GM12878 (cell line): ENCODE measurements around the gene PLAGL1. TPM values are rescaled to one million over a fixed set of nuclear protein-coding genes. Genes with fewer than 3 reads are reported as not detected.
"Not testable (repeated sequence)": the region's sequence is repeated elsewhere in the genome, so short reads cannot be mapped to it uniquely, and the experiment has no call there.

Source experiments
- ATAC-seq: fragments of 200-7000 bp; cut with Tn5 transposase; 3 replicates; pipeline ENCODE4 v1.9.1; 2020; ENCODE audit warnings: mild to moderate bottlenecking, moderate library complexity
- BruUV-seq: library from RNA; stranded (reverse); fragments of 400-500 nt; replicated peaks from 2 replicates; lab custom pipeline; 2021; lab: Mats Ljungman, UMichigan
- CTCF ChIA-PET: fragments of 300-600 bp; sonication (Branson Sonifier 250); formaldehyde crosslinking; extraction: SDS; loops from one replicate; lab custom pipeline; 2021; ENCODE audit warnings: inconsistent platforms; lab: Yijun Ruan, JAX
- POLR2A ChIA-PET: fragments of 350-600 bp; formaldehyde crosslinking; extraction: SDS; loops from one replicate; lab custom pipeline; 2021; ENCODE audit warnings: inconsistent platforms; lab: Charles Lee
- RAD21 ChIA-PET: fragments of 300-600 bp; sonication (Branson Sonifier 250); formaldehyde crosslinking; loops from one replicate; lab custom pipeline; 2023; ENCODE audit warnings: antibody characterized with exemption; ENCODE audit not compliant: unreplicated experiment; lab: Charles Lee
- SMC1A ChIA-PET: fragments of 300-600 bp; sonication (Branson Sonifier 250); formaldehyde crosslinking; loops from one replicate; lab custom pipeline; 2023; ENCODE audit not compliant: unreplicated experiment, uncharacterized antibody; lab: Charles Lee
- DNase-seq: peaks from one replicate; pipeline ENCODE4 v3.0.0-alpha.2; 2011; ENCODE audit warnings: low read depth, low spot score
- FAIRE-seq: peaks from 3 replicates; lab custom pipeline; 2011; peaks lifted over from hg19 to GRCh38; lab: Jason Lieb, UNC
- H2AFZ ChIP-seq: 2 replicates; pipeline ENCODE4 v1.6.0; 2011; ENCODE audit warnings: low read depth, low read length, control low read depth; ENCODE audit not compliant: control insufficient read depth
- H3K27ac ChIP-seq: 2 replicates; pipeline ENCODE4 v1.5.1; 2011; ENCODE audit warnings: control low read depth; ENCODE audit not compliant: control insufficient read depth, insufficient read depth
- H3K27me3 ChIP-seq, 2 experiments: replicated peaks in 1 of 2; 2 replicates each; pipeline versions ENCODE4 v1.6.0 to v1.6.1; 2011; ENCODE audit warnings: low read length in 1 of 2; ENCODE audit not compliant: control insufficient read depth in 2 of 2, insufficient read depth in 2 of 2
- H3K36me3 ChIP-seq, 2 experiments: 2 replicates each; pipeline ENCODE4 v1.5.1; 2011; ENCODE audit warnings: low read length in 1 of 2; ENCODE audit not compliant: control insufficient read depth in 2 of 2, insufficient read depth in 2 of 2
- H3K4me1 ChIP-seq: 2 replicates; pipeline ENCODE4 v1.6.1; 2011; ENCODE audit warnings: mild to moderate bottlenecking, low read length, moderate library complexity, mixed read lengths; ENCODE audit not compliant: control insufficient read depth, insufficient read depth
- H3K4me2 ChIP-seq: 2 replicates; pipeline ENCODE4 v1.6.0; 2011; ENCODE audit warnings: control low read depth; ENCODE audit not compliant: control insufficient read depth, insufficient read depth
- H3K4me3 ChIP-seq: fragments of 200-600 bp; sonication (generic); 2 replicates; pipeline ENCODE4 v1.5.1; 2016
- H3K79me2 ChIP-seq: 2 replicates; pipeline ENCODE4 v1.6.0; 2011; ENCODE audit warnings: low read length; ENCODE audit not compliant: control insufficient read depth, insufficient read depth
- H3K9ac ChIP-seq: 2 replicates; pipeline ENCODE4 v1.8.0; 2011; ENCODE audit warnings: low read length, control low read depth, mixed read lengths; ENCODE audit not compliant: control insufficient read depth, insufficient read depth
- H3K9me3 ChIP-seq: replicated peaks from 3 replicates; pipeline ENCODE4 v1.5.1; 2011; ENCODE audit warnings: mild to moderate bottlenecking, low read length; ENCODE audit not compliant: control insufficient read depth, insufficient read depth
- H4K20me1 ChIP-seq: 2 replicates; pipeline ENCODE4 v1.6.0; 2011; ENCODE audit not compliant: control insufficient read depth, insufficient read depth
- BMI1 ChIP-seq: fragments of 450-650 bp; IDR thresholded peaks from 2 replicates; pipeline ENCODE4 v1.6.1; 2016; ENCODE audit warnings: mild to moderate bottlenecking, moderate library complexity, borderline replicate concordance
- CBX5 ChIP-seq: sonication (generic); IDR thresholded peaks from 2 replicates; pipeline ENCODE4 v1.6.1; 2016; ENCODE audit warnings: low read depth, moderate library complexity, mild to moderate bottlenecking, inconsistent platforms
- ETV6 ChIP-seq, 2 experiments: fragments of 450-650 bp in 1 of 2; IDR thresholded peaks in 1 of 2; conservative IDR thresholded peaks in 1 of 2; 2 replicates each; pipeline ENCODE4 v1.6.1; 2014; ENCODE audit warnings: antibody characterized with exemption in 1 of 2, borderline replicate concordance in 1 of 2, low read depth in 1 of 2, mild to moderate bottlenecking in 1 of 2, moderate library complexity in 1 of 2
- GATAD2B ChIP-seq: fragments of 450-650 bp; conservative IDR thresholded peaks from 2 replicates; pipeline ENCODE4 v1.6.1; 2017; ENCODE audit warnings: low read depth, mild to moderate bottlenecking, moderate library complexity
- IKZF1 ChIP-seq: fragments of 450-650 bp; conservative IDR thresholded peaks from 2 replicates; pipeline ENCODE4 v1.6.1; 2017; ENCODE audit warnings: antibody characterized with exemption, mild to moderate bottlenecking
- SIX5 ChIP-seq: IDR thresholded peaks from 2 replicates; pipeline ENCODE4 v1.6.1; 2011; ENCODE audit warnings: mild to moderate bottlenecking, low read depth, low read length, moderate library complexity; ENCODE audit not compliant: severe bottlenecking
- WGBS: methylation state at CpG from one replicate; pipeline ENCODE4 v1.1.6; 2016; ENCODE audit warnings: low lambda C conversion rate; ENCODE audit not compliant: insufficient replicate concordance, insufficient coverage; ENCODE audit errors: missing lambda C conversion rate; 5-methylcytosine and 5-hydroxymethylcytosine counted together
- in situ Hi-C: fragments of 300-500 bp; cut with MboI; formaldehyde crosslinking; loops from 9 replicates; pipeline ENCODE4 v1.14.3; 2018; ENCODE audit warnings: mixed read lengths
- intact Hi-C: fragments of 100-400 bp; cut with micrococcal nuclease; formaldehyde crosslinking; loops from one replicate; pipeline ENCODE4 v1.14.2; 2022; ENCODE audit not compliant: unreplicated experiment
- polyA plus RNA-seq, 11 experiments: library from polyadenylated mRNA; depleted of rRNA in 4 of 11; unstranded in 6 of 11; stranded (reverse) in 5 of 11; fragments of >200 nt; fragmentation: Nextera tagmentation in 4 of 11; fragmentation: Illumina TruSeq in 1 of 11; extraction: Ambion mirVana in 4 of 11; extraction: Trizol in 1 of 11; gene quantifications; 1 replicate in 1 of 11; 2 replicates in 10 of 11; pipeline versions ENCODE4 v1.2.1 to v1.2.3, GENCODE V29; 2011 to 2016; ENCODE audit warnings: inconsistent platforms in 2 of 11, missing spikeins in 2 of 11, low read depth in 1 of 11
- total RNA-seq, 4 experiments: library from RNA; depleted of rRNA in 3 of 4; stranded (reverse); fragments of >200 nt in 3 of 4; fragmentation: Illumina TruSeq in 1 of 4; extraction: Trizol in 1 of 4; gene quantifications; 2 replicates each; pipeline versions ENCODE4 v1.2.1 to v1.2.3, GENCODE V29; 2013 to 2021

Gene PLAGL1
- total and polyA plus RNA-seq, 10 of the 15 experiments (the other 5 are each of a cell fraction or from before 2014, with no cell fraction given), result 2.6 to 19.1 (median 5.7) TPM

- ChIA-PET POLR2A (no interaction called here), RAD21 (no interaction called here), SMC1A (no interaction called here), CTCF (no interaction called here)
- Histone ChIP-seq H3K4me3 (no peak overlapping the region), H3K9me3 (no peaks in the 10 kb centered on the region; the same call in 1 of the 3 replicates), H3K9ac (no peak overlapping the region), H3K79me2 (no peaks in the 10 kb centered on the region), H3K4me1 (no peaks in the 10 kb centered on the region), H3K27me3 (no peaks in the 10 kb centered on the region), H3K4me2 (no peak overlapping the region), H3K36me3 (no peaks in the 10 kb centered on the region), H2AFZ (no peak overlapping the region), H3K27ac (no peak overlapping the region), H4K20me1 (no peaks in the 10 kb centered on the region)
- TF ChIP-seq BMI1 (no peak), CBX5 (no peak), IKZF1 (no peak), GATAD2B (no peak), SIX5 (no peak), ETV6 (conservative IDR thresholded peaks at IDR 0.05 in 1 of 2, IDR thresholded peaks at IDR 0.05 in 1 of 2; ENCODE audit: borderline replicate concordance in 1 of 2, low read depth in 1 of 2) (no peak)
- WGBS, result 45% methylated on average over 1 of the region's 1 CpG
- BruUV-seq, result no TSS peak
- no peak for DNase-seq
- no peak for FAIRE-seq
- in situ Hi-C loops, result no loop called here
- no peak for ATAC-seq
- intact Hi-C loops, result no loop called here
These were observed 79.2 kb downstream of the PLAGL1 start for GRCh38 chr6:143928853-143929252.

GRCh38 chr6:143917026-143917425 lies 91.0 kb downstream of the PLAGL1 start:
- H3K4me3 ChIP-seq, H3K9me3 ChIP-seq, H3K9ac ChIP-seq, BruUV-seq, RAD21 ChIA-PET, H3K27ac ChIP-seq, in situ Hi-C loops, ATAC-seq, H3K4me2 ChIP-seq, H3K79me2 ChIP-seq, H3K36me3 ChIP-seq, H3K27me3 ChIP-seq, H2AFZ ChIP-seq, H4K20me1 ChIP-seq, H3K4me1 ChIP-seq, intact Hi-C loops, CTCF ChIA-PET, POLR2A ChIA-PET, FAIRE-seq, DNase-seq: not testable (repeated sequence)
- SMC1A ChIA-PET, result interaction anchor here (0.6 kb wide), 1 partner anchor 169 kb away, joined by 3 read pairs; no protein-coding TSS in a partner anchor
- 24% methylated on average over 4 of the region's 4 CpGs for WGBS
